A673 (cell line): ENCODE results near the gene ZNRF3. TPM values are rescaled to one million over a fixed set of nuclear protein-coding genes. Genes with fewer than 3 reads are reported as not detected.

Experiments used
- BruUV-seq: library from RNA; stranded (reverse); fragments of 400-500 nt; replicated peaks from 2 replicates; lab custom pipeline; 2021; lab: Mats Ljungman, UMichigan
- CTCF ChIA-PET: fragments of 300-600 bp; sonication (Branson Sonifier 250); formaldehyde crosslinking; loops from one replicate; lab custom pipeline; 2022; ENCODE audit warnings: antibody characterized with exemption; lab: Charles Lee
- POLR2A ChIA-PET: fragments of 300-600 bp; sonication (Branson Sonifier 250); formaldehyde crosslinking; loops from one replicate; lab custom pipeline; 2022; ENCODE audit warnings: antibody characterized with exemption; ENCODE audit not compliant: low non-redundant PET; lab: Charles Lee
- DNase-seq: peaks from one replicate; pipeline ENCODE4 v3.0.0-alpha.2; 2015; ENCODE audit warnings: low spot score
- H3K27ac ChIP-seq: fragments of 200-600 bp; sonication (generic); 2 replicates; pipeline ENCODE4 v1.5.1; 2016; ENCODE audit warnings: mixed run types, low read depth, mild to moderate bottlenecking, mixed read lengths, antibody characterized with exemption, low read length; ENCODE audit not compliant: poor library complexity, severe bottlenecking
- H3K27me3 ChIP-seq: fragments of 200-600 bp; sonication (generic); replicated peaks from 2 replicates; pipeline ENCODE4 v1.6.1; 2017; ENCODE audit warnings: mixed run types, low read depth, mild to moderate bottlenecking, mixed read lengths, antibody characterized with exemption, low read length; ENCODE audit not compliant: insufficient read depth, poor library complexity
- H3K36me3 ChIP-seq: fragments of 200-600 bp; sonication (generic); 2 replicates; pipeline ENCODE4 v1.6.1; 2016; ENCODE audit warnings: mixed run types, mild to moderate bottlenecking, mixed read lengths, antibody characterized with exemption, low read length; ENCODE audit not compliant: insufficient read depth, poor library complexity, severe bottlenecking
- H3K4me1 ChIP-seq: fragments of 200-600 bp; sonication (generic); 2 replicates; pipeline ENCODE4 v1.6.1; 2017; ENCODE audit warnings: mixed run types, mild to moderate bottlenecking, mixed read lengths, antibody characterized with exemption, low read length; ENCODE audit not compliant: insufficient read depth, poor library complexity, severe bottlenecking
- H3K4me3 ChIP-seq: fragments of 200-600 bp; sonication (generic); 2 replicates; pipeline ENCODE4 v1.5.1; 2016; ENCODE audit warnings: low read depth, mixed run types, mild to moderate bottlenecking, mixed read lengths, low read length; ENCODE audit not compliant: poor library complexity, severe bottlenecking
- H3K9me3 ChIP-seq: fragments of 200-600 bp; sonication (generic); 2 replicates; pipeline ENCODE4 v1.6.1; 2016; ENCODE audit warnings: mixed run types, low read depth, mild to moderate bottlenecking, mixed read lengths, antibody characterized with exemption, low read length; ENCODE audit not compliant: poor library complexity, severe bottlenecking
- EZH2 ChIP-seq: fragments of 200-600 bp; sonication (generic); IDR thresholded peaks from 2 replicates; pipeline ENCODE4 v1.6.1; 2017; ENCODE audit warnings: borderline replicate concordance, low read depth, mild to moderate bottlenecking, mixed read lengths, antibody characterized with exemption, low read length; ENCODE audit not compliant: poor library complexity, severe bottlenecking
- intact Hi-C: fragments of 100-400 bp; cut with micrococcal nuclease; formaldehyde crosslinking; loops from one replicate; pipeline ENCODE4 v1.10.0; 2022; ENCODE audit not compliant: unreplicated experiment
- total RNA-seq: library from RNA; stranded (reverse); gene quantifications from 2 replicates; pipeline ENCODE4 v1.2.3, GENCODE V29; 2021
- TF ChIP-seq, protein P1 (sequence below): fragments of 300-800, 200-600 bp; sonication (generic); conservative IDR thresholded peaks from 2 replicates; pipeline ENCODE4 v1.5.1; 2017; ENCODE audit warnings: low read depth, mild to moderate bottlenecking, antibody characterized with exemption, low read length, moderate library complexity, mixed read lengths

The ZNRF3 gene
- total RNA-seq, 1 experiment from 2014 or later, result 11.9 TPM

DNA sequence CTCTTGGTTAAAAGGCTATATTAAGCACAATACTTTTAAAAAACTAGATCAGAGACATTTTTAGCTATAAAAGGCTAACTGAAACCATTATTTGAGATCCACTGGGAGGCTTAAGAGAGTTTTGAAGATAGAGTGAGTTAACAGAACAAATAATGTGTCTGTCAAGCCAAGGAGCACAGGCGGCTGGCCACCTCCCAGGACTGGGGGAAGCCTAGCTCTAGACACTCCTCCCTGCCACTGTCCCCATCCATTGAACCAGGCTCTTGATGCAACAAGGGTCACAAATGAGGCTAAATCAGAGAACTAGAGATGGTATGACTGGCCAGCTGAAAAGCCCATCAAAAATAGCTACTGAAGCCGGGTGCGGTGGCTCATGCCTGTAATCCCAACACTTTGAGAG, 115.3 kb downstream of the ZNRF3 start:
- no peaks in the 10 kb centered on the region for H3K27me3 ChIP-seq
- TF ChIP-seq, protein P1, sequence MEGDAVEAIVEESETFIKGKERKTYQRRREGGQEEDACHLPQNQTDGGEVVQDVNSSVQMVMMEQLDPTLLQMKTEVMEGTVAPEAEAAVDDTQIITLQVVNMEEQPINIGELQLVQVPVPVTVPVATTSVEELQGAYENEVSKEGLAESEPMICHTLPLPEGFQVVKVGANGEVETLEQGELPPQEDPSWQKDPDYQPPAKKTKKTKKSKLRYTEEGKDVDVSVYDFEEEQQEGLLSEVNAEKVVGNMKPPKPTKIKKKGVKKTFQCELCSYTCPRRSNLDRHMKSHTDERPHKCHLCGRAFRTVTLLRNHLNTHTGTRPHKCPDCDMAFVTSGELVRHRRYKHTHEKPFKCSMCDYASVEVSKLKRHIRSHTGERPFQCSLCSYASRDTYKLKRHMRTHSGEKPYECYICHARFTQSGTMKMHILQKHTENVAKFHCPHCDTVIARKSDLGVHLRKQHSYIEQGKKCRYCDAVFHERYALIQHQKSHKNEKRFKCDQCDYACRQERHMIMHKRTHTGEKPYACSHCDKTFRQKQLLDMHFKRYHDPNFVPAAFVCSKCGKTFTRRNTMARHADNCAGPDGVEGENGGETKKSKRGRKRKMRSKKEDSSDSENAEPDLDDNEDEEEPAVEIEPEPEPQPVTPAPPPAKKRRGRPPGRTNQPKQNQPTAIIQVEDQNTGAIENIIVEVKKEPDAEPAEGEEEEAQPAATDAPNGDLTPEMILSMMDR, result no peak
- no peak for TF ChIP-seq EZH2
- H3K36me3 ChIP-seq, result no peaks in the 10 kb centered on the region
- no TSS peak for BruUV-seq
- no peak overlapping the region for H3K4me3 ChIP-seq
- H3K4me1 ChIP-seq, result no peaks in the 10 kb centered on the region
- intact Hi-C loops, result no loop called here
- CTCF ChIA-PET, result interaction anchor here (0.6 kb wide), 1 partner anchor 115 kb away, joined by 3 read pairs; the partner anchor contains the start of gene ZNRF3
- no peaks in the 10 kb centered on the region for H3K9me3 ChIP-seq
- H3K27ac ChIP-seq, result no peak overlapping the region
- DNase-seq, result no peak
- POLR2A ChIA-PET, result no interaction called here

DNA sequence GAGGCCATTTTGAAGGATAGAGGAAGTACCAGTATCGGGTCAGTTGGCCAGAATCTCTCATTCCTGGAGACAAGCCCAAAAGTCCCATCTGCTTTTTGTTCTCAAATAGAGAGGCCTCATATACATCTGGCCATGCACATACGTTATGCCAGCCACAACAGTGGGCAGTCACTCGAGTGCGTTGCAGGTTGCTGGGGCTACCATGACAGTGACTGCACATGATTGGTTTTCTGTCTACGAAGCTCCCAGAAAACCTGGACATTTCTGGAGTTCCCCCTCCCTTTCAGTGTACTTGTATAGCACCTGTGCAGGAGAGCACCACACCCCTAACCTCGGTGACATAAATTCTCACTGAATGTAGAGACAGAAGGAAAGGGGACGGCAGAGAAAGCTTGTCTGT, 116.1 kb downstream of the ZNRF3 start:
- ChIA-PET POLR2A (no interaction called here), CTCF (interaction anchor here (0.6 kb wide), 1 partner anchor 96 kb away, joined by 5 read pairs; no protein-coding TSS in a partner anchor)
- Histone ChIP-seq H3K36me3 (no peaks in the 10 kb centered on the region), H3K27me3 (no peaks in the 10 kb centered on the region), H3K4me3 (no peak overlapping the region), H3K4me1 (no peaks in the 10 kb centered on the region), H3K9me3 (no peaks in the 10 kb centered on the region), H3K27ac (no peak overlapping the region)
- no peak for TF ChIP-seq EZH2
- TF ChIP-seq, protein P1, result no peak
- BruUV-seq, result no TSS peak
- intact Hi-C loops, result no loop called here
- no peak for DNase-seq

DNA sequence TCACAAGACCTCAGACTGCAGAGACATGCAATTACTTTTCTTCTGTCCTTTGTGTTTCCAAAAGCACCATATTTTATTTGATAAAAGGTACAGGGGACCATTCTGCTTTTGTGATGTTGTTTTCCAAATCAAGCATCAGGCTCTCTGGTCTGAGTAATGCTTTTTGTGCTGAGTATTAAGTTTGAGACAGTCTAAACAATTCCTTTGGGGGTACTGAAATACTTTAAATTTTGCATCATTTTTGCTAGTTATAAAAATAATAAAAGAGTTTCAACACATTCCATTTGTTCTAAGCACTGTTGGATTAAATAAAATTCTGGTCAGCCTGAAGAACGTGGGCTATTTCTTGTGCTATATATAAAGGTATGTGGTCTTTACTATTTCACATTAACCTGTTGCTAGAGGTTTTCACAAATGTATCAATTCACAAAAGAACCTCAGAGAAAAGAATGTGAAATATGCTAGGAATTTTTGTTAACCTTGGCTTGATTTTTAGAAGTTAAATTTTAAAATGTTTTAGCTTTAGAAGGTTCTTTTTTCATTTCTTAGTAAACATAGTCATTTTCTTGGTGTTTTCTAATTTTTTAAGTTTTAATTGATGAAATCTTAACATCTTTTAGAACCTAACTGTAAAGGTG, 116.7 kb downstream of the ZNRF3 start:
- no peaks in the 10 kb centered on the region for H3K27me3 ChIP-seq
- H3K27ac ChIP-seq, result no peak overlapping the region
- H3K4me3 ChIP-seq, result no peak overlapping the region
- BruUV-seq, result no TSS peak
- intact Hi-C loops, result no loop called here
- ChIA-PET CTCF (no interaction called here), POLR2A (no interaction called here)
- no peaks in the 10 kb centered on the region for H3K4me1 ChIP-seq
- DNase-seq, result no peak
- TF ChIP-seq, protein P1, result no peak
- no peak for TF ChIP-seq EZH2
- H3K9me3 ChIP-seq, result no peaks in the 10 kb centered on the region
- H3K36me3 ChIP-seq, result no peaks in the 10 kb centered on the region
